ENCODE results near the gene ANKRD44. TPM values are rescaled to one million over a fixed set of nuclear protein-coding genes. Genes with fewer than 3 reads are reported as not detected.

ANKRD44 gene
- total RNA-seq, 4 donors from 2014 or later, result 24.4 to 51.8 (median 35.7) TPM

GRCh38 chr2:197042739-197043196 lies 267.8 kb downstream of the ANKRD44 start:
- ATAC-seq, result no peak
- TF ChIP-seq POLR2A (IDR thresholded peaks at IDR 0.05) (no peak), POLR2AphosphoS5 (IDR thresholded peaks at IDR 0.05) (no peak), EP300 (IDR thresholded peaks at IDR 0.05) (no peak)
- TF ChIP-seq, protein P1, sequence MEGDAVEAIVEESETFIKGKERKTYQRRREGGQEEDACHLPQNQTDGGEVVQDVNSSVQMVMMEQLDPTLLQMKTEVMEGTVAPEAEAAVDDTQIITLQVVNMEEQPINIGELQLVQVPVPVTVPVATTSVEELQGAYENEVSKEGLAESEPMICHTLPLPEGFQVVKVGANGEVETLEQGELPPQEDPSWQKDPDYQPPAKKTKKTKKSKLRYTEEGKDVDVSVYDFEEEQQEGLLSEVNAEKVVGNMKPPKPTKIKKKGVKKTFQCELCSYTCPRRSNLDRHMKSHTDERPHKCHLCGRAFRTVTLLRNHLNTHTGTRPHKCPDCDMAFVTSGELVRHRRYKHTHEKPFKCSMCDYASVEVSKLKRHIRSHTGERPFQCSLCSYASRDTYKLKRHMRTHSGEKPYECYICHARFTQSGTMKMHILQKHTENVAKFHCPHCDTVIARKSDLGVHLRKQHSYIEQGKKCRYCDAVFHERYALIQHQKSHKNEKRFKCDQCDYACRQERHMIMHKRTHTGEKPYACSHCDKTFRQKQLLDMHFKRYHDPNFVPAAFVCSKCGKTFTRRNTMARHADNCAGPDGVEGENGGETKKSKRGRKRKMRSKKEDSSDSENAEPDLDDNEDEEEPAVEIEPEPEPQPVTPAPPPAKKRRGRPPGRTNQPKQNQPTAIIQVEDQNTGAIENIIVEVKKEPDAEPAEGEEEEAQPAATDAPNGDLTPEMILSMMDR (IDR thresholded peaks at IDR 0.05), result no peak
- 90 to 92% methylated on average over 5 of the region's 5 CpGs for WGBS, 2 donors (ENCODE audit: low coverage in 1 of 2)

DNA sequence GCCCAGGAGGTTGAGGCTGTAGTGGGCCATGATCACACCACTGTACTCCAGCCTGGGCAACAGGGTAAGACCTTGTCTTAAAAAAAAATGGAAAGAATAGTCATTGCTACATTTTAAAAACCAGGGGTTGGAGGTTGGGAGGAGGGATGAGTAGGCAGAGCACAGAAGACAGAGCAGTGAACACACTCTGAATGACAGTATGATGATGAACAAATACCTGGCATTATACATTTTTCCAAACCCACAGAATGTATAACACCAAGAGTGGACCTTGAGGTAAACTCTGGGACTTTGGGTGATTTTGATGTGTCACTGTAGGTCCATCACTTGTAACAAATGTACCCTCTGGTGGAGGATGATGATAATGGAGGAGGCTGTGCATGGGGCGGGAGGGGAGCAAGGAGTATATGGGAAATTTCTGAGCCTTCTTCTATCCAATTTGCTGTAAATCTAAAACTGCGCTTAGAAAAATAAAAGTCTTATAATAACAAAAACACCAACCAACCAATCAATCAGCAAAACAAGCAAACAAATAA lies 272.6 kb downstream of the ANKRD44 start:
- H3K27me3 ChIP-seq, result no peaks in the 10 kb centered on the region
- ATAC-seq, result no peak
- no peaks in the 10 kb centered on the region for H3K9me3 ChIP-seq
- peaks cover 0 to 28% of the 10 kb centered on the region in 2 donors for H3K36me3 ChIP-seq
- WGBS, 2 donors (ENCODE audit: low coverage in 1 of 2), result 96 to 100% methylated on average over 2 of the region's 2 CpGs
- TF ChIP-seq POLR2AphosphoS5 (IDR thresholded peaks at IDR 0.05), result no peak
- no peak overlapping the region for H3K4me3 ChIP-seq
- no peaks in the 10 kb centered on the region for H3K4me1 ChIP-seq
- no peak overlapping the region for H3K27ac ChIP-seq

More at GRCh38 chr2:197042739-197043196, 267.8 kb downstream of the ANKRD44 start:
- Histone ChIP-seq H3K27me3 (no peaks in the 10 kb centered on the region), H3K4me3 (no peak overlapping the region), H3K27ac (no peak overlapping the region), H3K4me1 (no peaks in the 10 kb centered on the region), H3K36me3 (peaks cover 0 to 11% of the 10 kb centered on the region in 2 donors), H3K9me3 (no peaks in the 10 kb centered on the region)

DNA sequence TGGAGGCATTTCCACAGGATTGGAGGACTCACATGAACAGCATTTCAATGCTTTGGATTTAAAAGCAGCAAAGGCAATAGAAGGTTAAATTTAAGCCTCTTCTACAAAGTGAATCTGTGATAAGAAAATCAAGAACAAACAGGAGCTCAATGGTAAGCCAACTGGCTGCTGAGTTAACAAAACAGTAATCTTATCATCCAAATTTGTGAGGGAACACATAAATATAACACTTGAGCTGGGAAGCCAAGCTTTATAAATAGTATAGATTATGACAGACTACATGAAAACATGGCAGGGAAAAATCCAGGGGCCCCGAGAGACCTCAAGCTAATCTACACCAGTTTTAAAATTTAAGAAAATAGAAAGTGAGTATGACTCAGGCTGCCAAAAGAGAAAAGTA lies 275.6 kb downstream of the ANKRD44 start:
- no peaks in the 10 kb centered on the region for H3K9me3 ChIP-seq
- no peak for TF ChIP-seq EP300 (IDR thresholded peaks at IDR 0.05)
- TF ChIP-seq POLR2AphosphoS5 (IDR thresholded peaks at IDR 0.05), result no peak
- no peak for TF ChIP-seq POLR2A (IDR thresholded peaks at IDR 0.05)
- TF ChIP-seq, protein P1 (IDR thresholded peaks at IDR 0.05), result no peak
- H3K4me1 ChIP-seq, result no peaks in the 10 kb centered on the region
- H3K27me3 ChIP-seq, result no peaks in the 10 kb centered on the region
- no peak for ATAC-seq
- H3K4me3 ChIP-seq, result no peak overlapping the region
- peaks cover 0 to 23% of the 10 kb centered on the region in 2 donors for H3K36me3 ChIP-seq
- 67% methylated on average over 1 of the region's 1 CpG; no CpG with 5 or more reads in 1 of the 2 donors for WGBS, 2 donors (ENCODE audit: low coverage in 1 of 2)
- no peak overlapping the region for H3K27ac ChIP-seq

DNA sequence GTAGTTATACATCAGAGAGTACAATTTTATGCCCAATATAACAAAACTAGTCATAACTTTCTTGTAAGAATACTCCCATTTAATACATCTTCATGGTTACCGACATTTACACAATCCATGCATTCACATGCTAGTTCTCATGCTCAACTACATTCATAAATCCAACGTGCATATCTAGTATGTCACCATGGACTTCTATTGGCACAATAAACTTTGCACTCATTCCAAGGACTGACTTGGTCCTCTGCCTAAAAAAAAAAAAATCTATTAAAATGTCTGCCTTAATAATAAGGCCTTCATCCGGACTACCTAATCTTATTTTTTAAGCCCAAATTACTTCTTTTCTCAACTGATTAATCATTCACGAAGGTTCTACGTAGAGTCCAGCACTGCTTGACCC lies 276.3 kb downstream of the ANKRD44 start:
- Histone ChIP-seq H3K27ac (no peak overlapping the region), H3K36me3 (peaks cover 0 to 31% of the 10 kb centered on the region in 2 donors), H3K9me3 (no peaks in the 10 kb centered on the region), H3K4me1 (no peaks in the 10 kb centered on the region), H3K27me3 (no peaks in the 10 kb centered on the region), H3K4me3 (no peak overlapping the region)
- ATAC-seq, result no peak
- TF ChIP-seq, protein P1 (IDR thresholded peaks at IDR 0.05), result no peak
- 67 to 77% methylated on average over 5 of the region's 5 CpGs for WGBS, 2 donors (ENCODE audit: low coverage in 1 of 2)

GRCh38 chr2:197033222-197033621 lies 277.4 kb downstream of the ANKRD44 start:
- WGBS, 2 donors (ENCODE audit: low coverage in 1 of 2), result 90 to 95% methylated on average over 2 of the region's 2 CpGs
- Histone ChIP-seq H3K36me3 (peaks cover 0 to 33% of the 10 kb centered on the region in 2 donors), H3K4me1 (no peaks in the 10 kb centered on the region), H3K27me3 (no peaks in the 10 kb centered on the region), H3K27ac (no peak overlapping the region), H3K9me3 (no peaks in the 10 kb centered on the region), H3K4me3 (no peak overlapping the region)
- no peak for TF ChIP-seq POLR2AphosphoS5 (IDR thresholded peaks at IDR 0.05)
- TF ChIP-seq POLR2A (IDR thresholded peaks at IDR 0.05), result no peak
- TF ChIP-seq, protein P1 (IDR thresholded peaks at IDR 0.05), result no peak
- TF ChIP-seq EP300 (IDR thresholded peaks at IDR 0.05), result no peak
- ATAC-seq, result no peak

Data from gastroesophageal sphincter (tissue), 4 donors.